ENCODE data around the gene ANKRD13B. TPM values are rescaled to one million over a fixed set of nuclear protein-coding genes. Genes with fewer than 3 reads are reported as not detected.
"Not testable (repeated sequence)": the region's sequence is repeated elsewhere in the genome, so short reads cannot be mapped to it uniquely, and the experiment has no call there.

Gene ANKRD13B
- total and polyA plus RNA-seq, 8 donors, result 1.8 to 12.3 (median 4.2) TPM; not detected in 1

DNA sequence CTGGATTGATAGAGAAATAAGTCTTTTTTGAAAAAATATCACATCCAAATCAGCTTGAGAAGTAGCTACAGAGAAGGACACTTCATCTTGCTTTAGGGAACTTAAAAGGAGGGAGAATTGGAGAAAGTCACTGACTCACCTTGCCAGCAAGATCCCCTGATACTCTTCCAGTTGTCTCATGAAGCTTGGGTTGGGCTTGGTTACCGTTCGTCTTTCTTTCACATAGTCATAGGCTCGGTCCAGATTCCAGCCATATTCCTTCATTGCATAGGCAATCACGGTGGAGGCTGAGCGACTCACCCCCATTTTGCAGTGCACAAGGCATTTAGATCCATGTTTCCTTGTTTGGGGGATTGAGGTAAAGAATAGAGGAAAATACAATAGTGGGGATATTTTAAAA lies 55.1 kb downstream of the ANKRD13B start:
- no peaks in the 10 kb centered on the region for H3K9me3 ChIP-seq
- peaks cover 14 to 59% (median 48%) of the 10 kb centered on the region in 4 donors for H3K36me3 ChIP-seq
- TF ChIP-seq, protein P1, sequence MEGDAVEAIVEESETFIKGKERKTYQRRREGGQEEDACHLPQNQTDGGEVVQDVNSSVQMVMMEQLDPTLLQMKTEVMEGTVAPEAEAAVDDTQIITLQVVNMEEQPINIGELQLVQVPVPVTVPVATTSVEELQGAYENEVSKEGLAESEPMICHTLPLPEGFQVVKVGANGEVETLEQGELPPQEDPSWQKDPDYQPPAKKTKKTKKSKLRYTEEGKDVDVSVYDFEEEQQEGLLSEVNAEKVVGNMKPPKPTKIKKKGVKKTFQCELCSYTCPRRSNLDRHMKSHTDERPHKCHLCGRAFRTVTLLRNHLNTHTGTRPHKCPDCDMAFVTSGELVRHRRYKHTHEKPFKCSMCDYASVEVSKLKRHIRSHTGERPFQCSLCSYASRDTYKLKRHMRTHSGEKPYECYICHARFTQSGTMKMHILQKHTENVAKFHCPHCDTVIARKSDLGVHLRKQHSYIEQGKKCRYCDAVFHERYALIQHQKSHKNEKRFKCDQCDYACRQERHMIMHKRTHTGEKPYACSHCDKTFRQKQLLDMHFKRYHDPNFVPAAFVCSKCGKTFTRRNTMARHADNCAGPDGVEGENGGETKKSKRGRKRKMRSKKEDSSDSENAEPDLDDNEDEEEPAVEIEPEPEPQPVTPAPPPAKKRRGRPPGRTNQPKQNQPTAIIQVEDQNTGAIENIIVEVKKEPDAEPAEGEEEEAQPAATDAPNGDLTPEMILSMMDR (IDR thresholded peaks at IDR 0.05), result no peak
- TF ChIP-seq POLR2A (IDR thresholded peaks at IDR 0.05) (no peak), EP300 (IDR thresholded peaks at IDR 0.05) (no peak), POLR2AphosphoS5 (IDR thresholded peaks at IDR 0.05) (no peak)
- no peak overlapping the region for H3K27ac ChIP-seq
- H3K27me3 ChIP-seq, result no peaks in the 10 kb centered on the region
- no peak overlapping the region for H3K4me3 ChIP-seq
- intact Hi-C loops (cut with DNase I; ENCODE audit: low total_unique reads), result loop anchor here (10.0 kb wide), 1 partner anchor 127 kb away; no protein-coding TSS in a partner anchor
- DNase-seq, result no peak
- WGBS, 5 donors, result 88 to 95% (median 91%) methylated on average over 5 of the region's 5 CpGs
- H3K4me1 ChIP-seq, result peaks cover 4 to 39% (median 25%) of the 10 kb centered on the region in 4 donors

DNA sequence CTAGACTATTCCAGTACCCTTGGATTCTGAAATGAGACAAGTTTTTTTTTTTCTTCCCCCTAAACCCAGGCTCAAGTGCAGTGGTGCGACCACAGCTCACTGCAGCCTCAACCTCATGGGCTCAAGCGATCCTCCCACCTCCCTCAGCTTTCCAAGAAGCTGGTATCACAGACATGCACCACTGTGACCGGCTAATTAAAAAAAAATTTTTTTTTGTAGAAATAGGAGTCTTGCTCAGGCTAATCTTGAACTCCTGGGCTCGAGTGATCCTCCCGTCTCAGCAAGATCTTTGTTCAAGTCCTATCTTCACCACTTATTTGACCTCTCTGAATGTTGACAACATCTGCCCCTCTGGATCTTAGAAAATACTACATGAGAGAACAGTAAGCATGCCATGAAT lies 56.4 kb downstream of the ANKRD13B start:
- H3K27ac ChIP-seq, result no peak overlapping the region
- H3K9me3 ChIP-seq, result no peaks in the 10 kb centered on the region
- H3K4me1 ChIP-seq, result peaks cover 9 to 31% (median 18%) of the 10 kb centered on the region in 4 donors
- no peaks in the 10 kb centered on the region for H3K27me3 ChIP-seq
- H3K36me3 ChIP-seq, result peaks cover 14 to 59% (median 48%) of the 10 kb centered on the region in 4 donors
- H3K4me3 ChIP-seq, result no peak overlapping the region
- intact Hi-C loops (cut with DNase I; ENCODE audit: low total_unique reads), result loop anchor here (10.0 kb wide), 1 partner anchor 125 kb away; no protein-coding TSS in a partner anchor
- DNase-seq, result no peak
- 92 to 95% (median 95%) methylated on average over 5 of the region's 5 CpGs for WGBS, 5 donors
- no peak for TF ChIP-seq EP300 (IDR thresholded peaks at IDR 0.05)
- TF ChIP-seq POLR2AphosphoS5 (IDR thresholded peaks at IDR 0.05), result no peak
- TF ChIP-seq, protein P1 (IDR thresholded peaks at IDR 0.05), result no peak
- no peak for TF ChIP-seq POLR2A (IDR thresholded peaks at IDR 0.05)

DNA sequence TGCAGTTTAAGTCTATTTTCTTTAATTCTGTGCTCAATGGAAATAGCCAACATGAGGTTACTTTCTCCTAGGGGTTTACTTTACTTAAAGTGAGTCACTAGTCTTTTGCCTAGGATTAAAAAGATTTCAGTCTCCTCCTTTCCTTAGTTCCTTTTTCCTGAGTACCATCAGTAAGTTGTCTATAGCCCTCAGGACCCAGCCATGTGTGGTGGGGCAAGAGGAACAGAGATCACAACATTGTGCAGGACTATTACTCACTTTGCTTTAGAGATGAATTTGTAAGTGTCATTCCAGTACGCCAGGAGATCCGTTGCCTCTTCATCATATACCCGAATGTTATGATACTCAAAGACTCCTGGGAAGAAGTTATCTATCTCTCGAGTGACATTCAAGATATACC lies 57.5 kb downstream of the ANKRD13B start:
- Histone ChIP-seq H3K9me3 (no peaks in the 10 kb centered on the region), H3K27ac (no peak overlapping the region), H3K36me3 (peaks cover 14 to 69% (median 57%) of the 10 kb centered on the region in 4 donors), H3K4me1 (peaks cover 9 to 24% (median 16%) of the 10 kb centered on the region in 4 donors), H3K27me3 (no peaks in the 10 kb centered on the region), H3K4me3 (no peak overlapping the region)
- intact Hi-C loops (cut with DNase I; ENCODE audit: low total_unique reads), result no loop called here
- DNase-seq, result no peak
- TF ChIP-seq, protein P1 (IDR thresholded peaks at IDR 0.05), result no peak
- no peak for TF ChIP-seq EP300 (IDR thresholded peaks at IDR 0.05)
- 87 to 94% (median 91%) methylated on average over 4 of the region's 4 CpGs for WGBS, 5 donors

DNA sequence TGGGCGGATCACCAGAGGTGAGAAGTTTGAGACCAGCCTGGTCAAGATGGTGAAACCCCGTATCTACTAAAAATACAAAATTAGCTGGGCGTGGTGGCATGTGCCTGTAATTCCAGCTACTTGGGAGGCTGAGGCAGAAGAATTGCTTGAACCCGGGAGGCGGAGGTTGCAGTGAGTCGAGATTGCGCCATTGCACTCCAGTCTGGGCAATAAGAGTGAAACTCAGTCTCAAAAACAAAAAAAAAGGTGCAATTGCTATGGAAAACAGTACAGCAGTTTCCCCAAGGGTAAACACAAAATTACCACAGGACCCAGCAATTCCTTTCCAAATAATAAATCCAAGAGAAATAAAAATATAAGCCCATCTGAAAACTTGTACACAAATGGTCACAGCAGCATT lies 59.0 kb downstream of the ANKRD13B start:
- intact Hi-C loops (cut with DNase I; ENCODE audit: low total_unique reads); H3K4me3 ChIP-seq; DNase-seq; H3K9me3 ChIP-seq; H3K27me3 ChIP-seq; H3K27ac ChIP-seq: not testable (repeated sequence)
- peaks cover 0 to 10% (median 6%) of the 10 kb centered on the region in 4 donors for H3K4me1 ChIP-seq
- H3K36me3 ChIP-seq, result peaks cover 19 to 78% (median 59%) of the 10 kb centered on the region in 4 donors
- WGBS, 5 donors, result 93 to 99% (median 94%) methylated on average over 7 of the region's 7 CpGs

DNA sequence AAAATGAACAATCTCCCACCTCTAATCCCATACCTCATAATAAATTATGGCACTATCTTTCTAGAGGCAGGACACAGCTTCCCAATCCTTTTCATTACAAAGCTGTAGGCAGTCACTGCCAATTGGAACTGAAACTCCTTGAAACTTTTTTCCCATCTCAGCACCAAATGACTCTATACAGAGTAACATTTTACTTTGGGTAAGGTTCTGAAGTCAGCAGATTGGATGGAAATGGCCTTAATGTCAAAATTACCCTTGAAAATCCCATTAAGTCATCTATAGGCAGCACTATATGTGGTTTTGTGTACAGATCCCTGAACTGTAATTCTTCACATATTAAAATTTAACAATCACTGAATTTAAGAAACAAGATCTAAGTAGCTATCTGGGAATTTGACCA lies 60.0 kb downstream of the ANKRD13B start:
- H3K27ac ChIP-seq, result no peak overlapping the region
- H3K4me1 ChIP-seq, result peaks cover 0 to 10% (median 6%) of the 10 kb centered on the region in 4 donors
- no peak for DNase-seq
- TF ChIP-seq EP300 (IDR thresholded peaks at IDR 0.05), result no peak
- TF ChIP-seq POLR2A (IDR thresholded peaks at IDR 0.05), result no peak
- no peak for TF ChIP-seq POLR2AphosphoS5 (IDR thresholded peaks at IDR 0.05)
- TF ChIP-seq, protein P1 (IDR thresholded peaks at IDR 0.05), result no peak
- peaks cover 13 to 72% (median 50%) of the 10 kb centered on the region in 4 donors for H3K36me3 ChIP-seq
- no peaks in the 10 kb centered on the region for H3K9me3 ChIP-seq
- H3K27me3 ChIP-seq, result no peaks in the 10 kb centered on the region
- intact Hi-C loops (cut with DNase I; ENCODE audit: low total_unique reads), result no loop called here
- H3K4me3 ChIP-seq, result no peak overlapping the region

Measured in stomach (tissue), 9 donors.